Hippocampal formation (tissue), 2 donors: ENCODE measurements around the gene KDM4D.
"Not testable (repeated sequence)": the region's sequence is repeated elsewhere in the genome, so short reads cannot be mapped to it uniquely, and the experiment has no call there.

ENCODE experiments used
- DNase-seq, 2 donors: peaks; one replicate each; lab custom pipeline; 2025; lab: John Stamatoyannopoulos, UW

The KDM4D gene

DNA sequence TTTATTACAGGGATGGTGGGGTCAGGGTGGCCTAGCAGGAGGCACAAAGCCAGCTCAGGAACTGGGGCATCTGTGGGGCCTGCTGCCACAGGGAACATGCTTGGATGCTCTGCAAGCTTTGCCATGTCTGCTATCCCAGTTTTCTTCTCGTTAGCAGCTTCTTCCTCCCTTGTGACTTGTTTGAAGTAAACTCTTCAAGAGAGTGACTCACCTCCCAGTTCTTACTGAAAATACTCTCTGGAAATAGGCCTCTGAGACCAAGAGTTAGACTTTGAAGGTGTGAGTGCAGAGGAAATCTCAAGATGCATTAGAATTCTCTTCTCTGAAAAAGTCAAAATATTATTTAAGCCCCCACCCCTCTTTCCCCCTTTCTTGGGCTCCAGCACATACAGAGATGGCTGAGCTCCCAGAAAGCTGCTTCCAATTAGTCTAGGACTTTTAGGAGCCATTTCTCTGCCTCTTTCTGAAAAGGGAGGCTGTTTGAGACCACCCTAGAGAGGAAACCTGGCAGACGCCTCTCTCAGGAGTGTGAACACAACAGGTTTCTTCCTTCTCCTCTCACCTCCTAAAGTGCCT is 15.3 kb upstream of the KDM4D start:
- DNase-seq: no peak

GRCh38 chr11:94959179-94959578 is 14.3 kb upstream of the KDM4D start:
- no peak for DNase-seq

DNA sequence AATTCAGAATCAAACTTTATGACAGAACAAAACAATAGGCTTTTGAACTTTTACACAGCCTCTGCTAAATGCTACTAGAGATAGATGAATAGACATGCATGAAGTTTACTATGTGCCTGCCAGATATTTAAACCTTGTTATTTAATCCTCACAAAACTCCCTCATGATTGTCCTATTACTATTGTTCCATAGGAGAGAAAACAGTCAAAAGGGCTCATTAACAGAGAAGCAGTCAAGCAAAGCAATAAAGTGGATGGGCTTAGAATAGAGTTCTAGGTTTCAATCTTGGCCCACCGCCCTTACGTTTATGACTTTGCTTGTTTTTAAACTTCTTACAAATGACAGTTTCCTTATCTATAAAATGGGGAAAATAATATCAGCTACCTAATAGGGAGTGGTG is 13.0 kb upstream of the KDM4D start:
- DNase-seq: no peak

GRCh38 chr11:94961255-94961654 is 12.3 kb upstream of the KDM4D start:
- no peak for DNase-seq

- no peak for DNase-seq
Observed at GRCh38 chr11:94964934-94965333, 8.6 kb upstream of the KDM4D start.

DNA sequence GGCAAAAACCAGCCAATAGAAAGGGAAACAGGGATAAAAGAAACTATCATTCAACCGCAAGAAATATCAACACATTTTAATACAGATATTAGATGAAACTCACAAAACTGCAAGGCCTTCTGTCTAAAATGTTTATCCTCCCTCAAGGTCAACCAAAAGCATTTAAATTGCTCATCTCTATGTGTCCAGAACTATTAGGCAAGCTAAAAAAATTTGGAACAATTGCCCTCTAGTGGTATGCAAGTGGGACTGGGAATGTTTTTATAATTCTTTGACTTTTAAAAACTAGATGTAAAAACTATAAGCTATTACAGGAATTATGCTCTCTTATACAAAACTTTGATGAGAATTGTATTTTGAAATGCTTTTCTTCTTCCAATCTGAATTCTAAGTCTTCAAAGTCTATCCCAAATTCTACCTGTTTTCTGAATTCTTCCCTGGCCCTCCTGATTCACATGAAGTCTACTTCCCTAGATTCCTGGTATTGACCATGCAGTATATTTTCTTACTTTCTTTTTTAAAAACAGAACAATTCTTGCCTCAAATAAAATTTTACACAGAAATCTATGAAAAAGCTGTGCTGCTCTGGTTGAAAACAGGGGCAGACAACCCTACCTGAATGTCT is 5.1 kb upstream of the KDM4D start:
- no peak for DNase-seq

DNA sequence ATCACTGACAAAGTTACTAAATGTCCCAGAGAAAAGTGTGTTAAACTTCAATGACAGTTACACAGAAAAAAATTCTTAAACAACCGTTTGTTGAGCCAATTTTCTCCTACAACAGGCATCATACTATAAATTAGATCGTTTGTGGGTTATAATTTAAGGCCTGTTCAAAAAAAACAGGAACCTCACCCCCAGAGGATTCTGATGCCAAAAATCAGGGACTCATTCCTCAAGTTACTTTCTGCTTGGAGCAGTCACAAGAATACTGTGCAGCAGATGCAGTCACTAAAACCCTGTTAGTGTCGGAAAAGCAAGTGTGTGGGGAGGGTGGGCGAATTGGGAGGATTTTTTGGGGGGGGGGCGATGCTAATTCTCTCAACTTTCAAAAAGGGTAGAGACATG is 810 bp upstream of the KDM4D start:
- DNase-seq: no peak

- DNase-seq: no peak
Observed at GRCh38 chr11:94974178-94974577, 669 bp downstream of the KDM4D start.

DNA sequence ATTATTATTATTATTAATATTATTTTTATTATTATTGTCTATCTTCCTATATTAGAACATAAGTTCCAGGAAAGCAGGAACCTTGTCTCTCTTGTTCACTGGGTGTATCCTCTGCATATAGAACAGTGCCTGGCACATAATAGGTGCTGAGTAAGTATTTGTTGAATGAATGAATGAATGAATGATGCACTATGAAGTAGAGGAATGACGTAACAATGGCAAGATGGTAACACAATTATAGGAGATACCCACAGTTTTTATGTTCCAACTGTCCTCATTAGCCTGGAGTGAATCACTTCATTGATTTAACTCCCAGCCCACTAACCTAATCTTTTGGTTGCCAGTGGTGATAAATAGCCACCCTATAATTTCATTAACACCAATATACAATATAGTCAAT is 2.1 kb downstream of the KDM4D start:
- DNase-seq: no peak

DNA sequence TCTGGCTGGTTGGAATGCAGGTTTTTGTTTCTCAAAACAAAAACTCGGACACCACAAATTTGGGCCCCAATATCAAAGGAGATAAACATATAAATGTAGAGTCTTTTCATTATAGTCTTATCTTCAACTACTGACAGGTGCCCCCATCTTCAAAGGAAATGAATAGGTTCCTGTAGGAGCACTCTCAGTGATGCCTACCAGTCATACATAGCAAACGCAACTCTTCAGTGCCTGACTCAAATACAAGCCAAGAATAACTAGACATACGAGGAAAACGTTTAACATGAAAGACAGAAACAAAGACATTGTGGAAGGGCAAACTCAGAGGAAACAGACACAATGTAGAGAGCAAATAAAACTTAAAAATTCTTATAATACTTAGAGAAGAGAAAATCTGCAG is 13.9 kb downstream of the KDM4D start:
- DNase-seq: no peak

DNA sequence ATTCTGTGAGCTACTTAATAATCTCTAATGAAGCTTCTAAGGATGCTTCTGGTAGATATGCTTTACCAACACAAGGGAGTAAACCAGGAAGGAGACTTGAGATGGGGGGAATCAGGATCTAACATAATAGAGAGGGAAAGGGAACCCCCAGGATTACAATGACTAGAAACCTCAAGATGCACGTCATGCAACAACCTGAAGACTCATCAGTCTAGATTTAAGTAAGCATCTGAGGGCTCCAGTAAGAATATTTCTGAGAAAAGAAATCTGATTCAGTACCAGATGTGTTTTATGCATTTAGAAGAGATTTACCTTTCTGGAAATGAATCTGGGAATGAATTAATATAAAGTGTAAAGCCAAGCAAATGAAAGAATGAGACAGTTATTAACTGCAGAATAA is 15.2 kb downstream of the KDM4D start:
- DNase-seq: no peak

GRCh38 chr11:94993400-94993943 is 20.0 kb downstream of the KDM4D start:
- no peak for DNase-seq

DNA sequence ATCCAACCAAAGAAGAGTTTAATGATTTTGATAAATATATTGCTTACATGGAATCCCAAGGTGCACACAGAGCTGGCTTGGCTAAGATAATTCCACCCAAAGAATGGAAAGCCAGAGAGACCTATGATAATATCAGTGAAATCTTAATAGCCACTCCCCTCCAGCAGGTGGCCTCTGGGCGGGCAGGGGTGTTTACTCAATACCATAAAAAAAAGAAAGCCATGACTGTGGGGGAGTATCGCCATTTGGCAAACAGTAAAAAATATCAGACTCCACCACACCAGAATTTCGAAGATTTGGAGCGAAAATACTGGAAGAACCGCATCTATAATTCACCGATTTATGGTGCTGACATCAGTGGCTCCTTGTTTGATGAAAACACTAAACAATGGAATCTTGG is 23.9 kb downstream of the KDM4D start:
- DNase-seq: no peak

GRCh38 chr11:94998285-94998684 is 24.8 kb downstream of the KDM4D start:
- DNase-seq: no peak

GRCh38 chr11:95003716-95004115 is 30.2 kb downstream of the KDM4D start:
- DNase-seq: no peak

DNA sequence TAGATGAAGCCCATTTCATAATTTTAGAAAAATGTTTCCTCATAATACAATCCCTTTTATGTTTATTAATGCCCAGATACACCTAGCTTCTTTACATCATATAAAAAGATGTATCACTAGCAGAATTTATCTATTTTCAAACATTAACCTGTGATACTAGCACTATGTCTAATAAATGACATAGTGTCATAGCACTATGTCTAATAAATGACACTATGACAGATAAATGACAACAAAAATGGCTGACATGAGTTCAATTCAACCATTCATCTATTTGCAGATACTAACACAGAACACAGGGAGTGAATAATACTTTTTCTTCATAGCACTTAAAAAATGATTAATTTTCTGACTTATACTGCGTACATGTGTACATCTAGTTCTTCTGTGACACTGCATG is 32.1 kb downstream of the KDM4D start:
- DNase-seq: no peak

DNA sequence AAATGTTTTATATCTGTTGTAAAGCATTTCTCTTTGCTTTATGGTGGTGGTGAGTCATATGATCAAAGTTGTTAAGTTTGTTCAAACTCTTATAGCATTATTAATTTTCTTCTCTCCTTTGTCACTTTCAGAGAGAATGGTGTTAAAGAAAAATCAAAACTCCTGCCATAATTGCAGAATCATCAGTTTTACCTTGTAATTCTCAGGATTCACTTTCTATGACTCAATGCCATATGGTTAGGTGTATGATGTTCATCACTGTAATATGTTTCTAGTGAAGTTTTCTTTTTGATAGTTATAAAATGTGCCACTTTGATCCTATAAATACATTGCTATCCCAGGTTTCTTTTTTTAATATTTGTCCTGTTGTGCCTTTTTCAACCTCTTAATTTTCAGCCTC is 37.9 kb downstream of the KDM4D start:
- DNase-seq: no peak

- DNase-seq: no peak
Observed at GRCh38 chr11:95014184-95014821, 40.8 kb downstream of the KDM4D start.

DNA sequence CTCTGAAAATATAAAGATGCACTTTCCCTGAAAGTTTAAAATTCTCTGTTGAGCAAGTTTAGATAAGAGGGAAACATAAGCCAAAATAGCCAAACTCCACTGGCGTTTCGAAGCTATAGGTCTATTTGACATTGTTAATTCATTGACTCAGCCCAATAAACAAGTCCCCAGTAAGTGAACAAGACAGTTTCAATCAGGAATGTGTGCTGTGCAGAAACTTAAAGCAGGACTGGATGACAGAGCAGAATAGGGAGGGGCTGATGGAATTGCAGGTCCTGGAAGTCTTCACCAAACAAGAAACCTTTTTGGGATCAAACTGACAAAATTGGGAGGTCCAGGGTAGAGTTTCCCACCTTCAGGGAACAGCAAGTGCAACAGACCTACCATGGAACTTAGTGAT is 42.6 kb downstream of the KDM4D start:
- DNase-seq: no peak

- not testable (repeated sequence) for DNase-seq
Observed at GRCh38 chr11:95021468-95021867, 48.0 kb downstream of the KDM4D start.

- DNase-seq: no peak
Observed at GRCh38 chr11:95024958-95025357, 51.4 kb downstream of the KDM4D start, which contains the start of gene KDM4E. KDM4E (plus strand) TSS chr11:95025258; CDS start chr11:95025558, 300 bp downstream.

- not testable (repeated sequence) for DNase-seq
Observed at GRCh38 chr11:95025594-95025993, 52.1 kb downstream of the KDM4D start.

DNA sequence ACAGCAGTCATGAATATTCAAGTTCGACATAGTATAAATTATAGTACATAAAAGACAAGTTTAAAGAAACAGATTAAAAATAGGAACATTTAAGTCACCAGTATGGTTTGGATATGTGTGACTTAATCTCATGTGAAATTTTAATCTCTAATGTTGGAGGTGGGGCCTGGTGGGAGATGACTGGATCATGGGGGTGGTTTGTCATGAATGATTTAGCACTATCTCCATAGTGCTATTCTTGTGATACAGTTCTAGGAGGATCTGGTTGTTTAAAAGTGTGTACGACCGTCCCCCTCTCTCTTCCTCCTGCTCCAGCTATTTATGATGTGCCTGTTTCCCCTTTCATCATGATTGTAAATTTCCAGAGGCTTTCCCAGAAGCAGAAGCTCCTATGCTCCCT is 54.8 kb downstream of the KDM4D start:
- DNase-seq: no peak
